ENCODE results near the gene ZMYND8.
"Not testable (repeated sequence)": the region's sequence is repeated elsewhere in the genome, so short reads cannot be mapped to it uniquely, and the experiment has no call there.

ZMYND8 gene

DNA sequence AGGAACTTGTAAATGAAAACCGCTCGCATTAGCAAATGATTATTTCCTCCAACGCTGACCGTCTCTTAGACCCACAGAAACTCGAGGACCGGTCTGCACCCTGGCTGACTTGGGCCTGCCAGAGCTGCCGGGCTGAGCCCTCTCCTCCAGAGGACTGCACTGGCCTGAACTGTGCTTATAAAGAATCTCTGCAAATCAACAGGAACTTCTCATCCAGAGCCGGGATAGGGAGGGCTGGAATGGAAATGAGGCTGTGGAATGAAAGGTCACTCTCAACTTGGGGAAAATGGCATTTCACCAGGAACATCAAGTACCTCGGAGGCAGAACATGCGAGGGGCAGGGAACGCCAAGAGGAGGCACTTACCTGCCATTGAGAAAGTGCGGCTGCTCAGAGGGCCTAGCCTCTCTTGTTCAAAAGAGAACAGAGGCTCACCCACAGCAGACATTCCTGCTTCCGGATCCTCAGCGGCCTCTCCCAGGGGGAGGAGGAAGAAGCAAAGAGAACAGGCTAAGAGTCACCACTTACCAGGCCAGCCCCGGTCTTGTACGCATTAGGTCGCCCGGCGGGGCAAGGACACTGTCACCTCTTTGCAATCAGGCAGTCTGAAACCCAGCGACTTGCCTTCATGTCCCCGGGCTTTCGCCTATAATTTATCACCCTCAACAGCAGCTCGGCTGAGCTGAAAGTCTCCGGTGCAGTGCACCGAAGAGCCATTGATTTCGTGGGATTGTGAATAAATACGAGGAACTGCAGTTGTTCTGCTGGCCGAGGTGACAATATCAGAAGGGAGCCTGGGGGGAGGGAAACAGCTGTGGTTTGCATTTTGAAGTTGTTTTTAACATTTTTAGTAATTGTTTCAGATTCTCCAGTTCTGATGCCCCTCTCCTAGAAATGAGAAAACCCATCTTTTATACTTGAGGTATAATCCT is 37.6 kb downstream of the ZMYND8 start:
- DNase-seq: peak; percentile 57
- in situ Hi-C loops (cut with HindIII; ENCODE audit: low pct_ligation_motif_present, low pct_unique_long_range_greater_than_20kb, low sequenced_read_pairs): no loop called here

- peak; percentile 32 for DNase-seq
- in situ Hi-C loops (cut with HindIII; ENCODE audit: low pct_ligation_motif_present, low pct_unique_long_range_greater_than_20kb, low sequenced_read_pairs): no loop called here
Observed at GRCh38 chr20:47318027-47318585, 38.4 kb downstream of the ZMYND8 start.

- in situ Hi-C loops (cut with HindIII; ENCODE audit: low pct_ligation_motif_present, low pct_unique_long_range_greater_than_20kb, low sequenced_read_pairs): no loop called here
- DNase-seq: peak; percentile 91
Observed at GRCh38 chr20:47317127-47317895, 39.2 kb downstream of the ZMYND8 start.

DNA sequence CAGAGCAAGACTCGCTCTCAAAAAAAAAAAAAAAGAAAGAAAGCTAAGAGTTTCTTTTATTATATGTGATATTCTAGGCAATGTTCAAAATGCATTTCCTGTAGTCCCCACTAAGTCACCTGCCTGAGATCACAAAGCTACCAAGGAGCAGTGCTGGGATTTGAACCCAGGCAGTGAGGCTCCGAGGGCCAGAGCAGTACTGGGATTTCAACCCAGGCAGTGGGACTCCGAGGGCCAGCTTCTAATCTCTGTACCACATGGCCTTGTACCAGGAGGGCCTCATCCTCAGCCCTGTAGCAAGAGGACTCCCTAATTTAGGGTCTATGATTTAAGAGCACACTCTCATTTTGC is 39.7 kb downstream of the ZMYND8 start:
- in situ Hi-C loops (cut with HindIII; ENCODE audit: low pct_ligation_motif_present, low pct_unique_long_range_greater_than_20kb, low sequenced_read_pairs): no loop called here
- DNase-seq: no peak

- DNase-seq: peak; percentile 55
- in situ Hi-C loops (cut with HindIII; ENCODE audit: low pct_ligation_motif_present, low pct_unique_long_range_greater_than_20kb, low sequenced_read_pairs): no loop called here
Observed at GRCh38 chr20:47315339-47316056, 41.0 kb downstream of the ZMYND8 start.

DNA sequence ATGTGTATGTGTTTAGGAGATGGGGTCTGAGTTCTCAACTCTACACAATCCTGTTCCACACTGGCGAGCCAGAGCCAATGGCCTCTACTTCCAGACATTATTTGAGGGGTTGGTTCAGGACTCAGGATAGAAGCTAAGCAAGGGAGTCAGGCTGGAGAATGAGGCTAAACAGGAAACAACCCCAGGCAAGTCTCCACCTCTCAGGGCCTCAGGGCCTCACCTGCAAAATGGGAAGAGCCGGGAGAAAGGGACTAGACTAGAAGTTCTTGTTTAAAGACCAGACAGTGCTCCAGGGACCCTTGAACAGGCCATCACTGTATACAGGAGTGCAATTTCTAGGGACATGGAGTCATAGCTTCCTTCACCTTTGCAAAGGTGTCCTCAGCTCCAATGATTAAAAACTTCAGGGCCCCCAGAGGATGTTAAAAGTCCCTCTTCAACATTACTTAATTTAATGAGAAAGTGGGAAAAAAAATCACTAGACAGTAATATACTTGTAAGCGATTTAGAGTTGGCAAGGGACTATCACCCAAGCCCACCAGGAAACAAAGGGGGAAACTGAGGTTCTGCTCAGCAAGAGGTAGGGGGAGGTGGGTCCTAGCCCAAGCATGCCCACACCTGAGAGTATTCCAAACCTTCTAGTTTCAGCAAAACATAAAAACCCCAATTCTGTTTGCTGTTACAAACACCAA is 41.7 kb downstream of the ZMYND8 start:
- in situ Hi-C loops (cut with HindIII; ENCODE audit: low pct_ligation_motif_present, low pct_unique_long_range_greater_than_20kb, low sequenced_read_pairs): no loop called here
- DNase-seq: no peak

DNA sequence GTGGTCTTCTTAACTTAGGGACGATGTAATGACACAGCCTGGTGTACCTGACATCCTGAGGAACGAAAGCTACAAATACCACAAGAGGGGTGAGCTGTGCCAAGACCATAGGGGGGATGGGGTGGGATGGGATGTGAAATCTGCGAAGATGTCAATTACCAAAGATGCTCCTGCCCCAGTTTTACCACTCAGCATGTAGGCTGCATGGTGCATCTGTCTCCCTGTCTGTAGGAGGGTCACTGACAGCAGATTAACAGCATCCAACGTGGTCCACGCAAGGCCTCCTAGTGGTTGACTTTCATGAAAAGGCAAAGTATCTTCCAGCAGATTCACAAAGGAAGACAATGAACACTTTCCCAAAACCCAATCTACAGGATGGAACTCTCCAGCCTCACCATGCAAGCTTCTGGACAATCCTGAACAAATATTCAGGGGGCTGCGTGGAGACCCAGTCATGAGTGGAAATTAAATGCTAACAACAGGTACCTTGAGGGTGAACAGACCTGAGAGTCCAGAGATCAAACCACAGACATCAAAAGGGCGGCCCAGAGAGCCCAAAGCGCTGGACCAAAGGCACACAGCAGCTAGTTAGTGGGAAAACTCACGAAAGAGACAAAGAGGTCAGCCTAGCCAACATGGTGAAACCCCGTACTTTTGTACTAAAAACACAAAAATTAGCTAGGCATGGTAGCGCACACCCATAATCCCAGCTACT is 44.4 kb downstream of the ZMYND8 start:
- no peak for DNase-seq
- in situ Hi-C loops (cut with HindIII; ENCODE audit: low pct_ligation_motif_present, low pct_unique_long_range_greater_than_20kb, low sequenced_read_pairs): no loop called here

GRCh38 chr20:47311211-47311610 is 45.3 kb downstream of the ZMYND8 start:
- DNase-seq: no peak
- in situ Hi-C loops (cut with HindIII; ENCODE audit: low pct_ligation_motif_present, low pct_unique_long_range_greater_than_20kb, low sequenced_read_pairs): no loop called here

GRCh38 chr20:47310729-47311128 is 45.8 kb downstream of the ZMYND8 start:
- DNase-seq: no peak
- in situ Hi-C loops (cut with HindIII; ENCODE audit: low pct_ligation_motif_present, low pct_unique_long_range_greater_than_20kb, low sequenced_read_pairs): no loop called here

DNA sequence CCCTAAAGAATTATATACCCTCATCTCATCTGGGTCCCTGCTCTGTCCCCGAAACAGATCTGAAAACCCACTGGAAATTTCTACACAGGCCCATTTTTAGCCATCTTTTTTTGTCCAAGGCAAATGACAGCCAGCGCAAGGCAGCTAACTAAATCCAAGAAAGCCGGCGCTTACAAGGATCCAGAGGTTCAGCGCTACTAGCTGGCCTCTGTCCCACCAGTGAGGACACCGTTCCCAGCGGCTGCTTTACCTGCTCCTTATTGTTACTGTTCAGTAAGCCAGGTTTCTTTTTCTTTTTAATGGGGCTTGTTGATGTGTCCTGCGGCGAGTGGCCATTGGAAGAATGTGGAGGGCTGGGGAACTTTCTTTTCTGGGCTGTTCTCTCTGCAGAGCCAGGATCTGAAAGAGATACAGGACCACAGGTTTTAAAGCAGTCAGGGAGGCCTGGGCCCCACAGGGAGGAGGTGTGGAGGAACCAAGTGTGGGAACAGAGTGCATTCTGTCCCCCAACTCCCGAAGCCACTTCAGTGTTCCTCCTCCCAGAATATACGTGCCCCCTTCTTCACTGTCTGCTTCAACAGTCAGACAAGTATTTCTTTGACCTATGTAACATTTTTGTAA is 46.6 kb downstream of the ZMYND8 start:
- no peak for DNase-seq
- in situ Hi-C loops (cut with HindIII; ENCODE audit: low pct_ligation_motif_present, low pct_unique_long_range_greater_than_20kb, low sequenced_read_pairs): no loop called here

DNA sequence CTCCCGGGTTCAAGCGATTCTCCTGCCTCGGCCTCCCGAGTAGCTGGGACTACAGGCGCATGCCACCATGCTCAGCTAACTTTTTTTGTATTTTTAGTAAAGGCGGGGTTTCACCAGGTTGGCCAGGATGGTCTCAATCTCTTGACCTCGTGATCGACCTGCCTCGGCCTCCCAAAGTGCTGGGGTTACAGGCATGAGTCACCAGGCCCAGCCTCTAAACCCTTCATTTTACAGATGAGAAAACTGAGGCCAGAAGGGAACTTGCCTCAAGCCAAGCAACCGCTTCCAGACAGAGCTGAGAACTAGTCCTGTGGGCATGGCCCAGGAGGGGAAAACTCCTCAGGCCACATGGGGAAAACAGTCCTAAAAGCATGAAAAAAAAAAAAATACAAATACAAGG is 47.1 kb downstream of the ZMYND8 start:
- DNase-seq: no peak
- in situ Hi-C loops (cut with HindIII; ENCODE audit: low pct_ligation_motif_present, low pct_unique_long_range_greater_than_20kb, low sequenced_read_pairs): no loop called here

GRCh38 chr20:47307569-47307968 is 48.9 kb downstream of the ZMYND8 start:
- in situ Hi-C loops (cut with HindIII; ENCODE audit: low pct_ligation_motif_present, low pct_unique_long_range_greater_than_20kb, low sequenced_read_pairs); DNase-seq: not testable (repeated sequence)

DNA sequence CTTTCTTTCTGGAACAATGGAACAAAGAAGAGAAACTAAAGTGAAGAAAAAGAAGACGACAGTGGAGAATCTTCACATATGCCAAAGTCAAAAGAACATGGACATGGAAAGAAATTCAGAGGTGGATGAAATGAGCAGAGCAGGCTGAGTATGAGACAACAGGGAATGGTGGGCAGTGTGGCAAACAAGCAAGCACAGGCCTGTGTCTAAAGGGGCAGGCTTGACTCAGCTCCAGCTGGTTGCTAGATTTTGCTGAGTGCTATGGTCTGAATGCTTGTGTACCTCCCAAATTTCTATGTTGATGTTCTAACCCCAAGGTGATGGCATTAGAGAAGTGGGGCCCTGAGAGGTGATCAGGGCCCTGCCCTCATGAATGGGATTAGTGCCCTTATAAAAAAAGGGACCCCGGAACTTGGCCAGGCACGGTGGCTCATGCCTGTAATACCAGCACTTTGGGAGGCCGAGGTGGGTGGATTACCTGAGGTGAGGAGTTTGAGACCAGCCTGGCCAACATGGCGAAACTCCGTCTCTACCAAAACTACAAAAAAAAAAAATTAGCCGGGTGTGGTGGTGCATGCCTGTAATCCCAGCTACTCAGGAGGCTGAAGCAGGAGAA is 49.6 kb downstream of the ZMYND8 start:
- DNase-seq: no peak
- in situ Hi-C loops (cut with HindIII; ENCODE audit: low pct_ligation_motif_present, low pct_unique_long_range_greater_than_20kb, low sequenced_read_pairs): no loop called here

GRCh38 chr20:47306095-47306494 is 50.4 kb downstream of the ZMYND8 start:
- no peak for DNase-seq
- in situ Hi-C loops (cut with HindIII; ENCODE audit: low pct_ligation_motif_present, low pct_unique_long_range_greater_than_20kb, low sequenced_read_pairs): no loop called here

GRCh38 chr20:47305667-47306066 is 50.8 kb downstream of the ZMYND8 start:
- no peak for DNase-seq
- in situ Hi-C loops (cut with HindIII; ENCODE audit: low pct_ligation_motif_present, low pct_unique_long_range_greater_than_20kb, low sequenced_read_pairs): no loop called here

GRCh38 chr20:47304287-47304686 is 52.2 kb downstream of the ZMYND8 start:
- in situ Hi-C loops (cut with HindIII; ENCODE audit: low pct_ligation_motif_present, low pct_unique_long_range_greater_than_20kb, low sequenced_read_pairs): no loop called here
- DNase-seq: no peak

DNA sequence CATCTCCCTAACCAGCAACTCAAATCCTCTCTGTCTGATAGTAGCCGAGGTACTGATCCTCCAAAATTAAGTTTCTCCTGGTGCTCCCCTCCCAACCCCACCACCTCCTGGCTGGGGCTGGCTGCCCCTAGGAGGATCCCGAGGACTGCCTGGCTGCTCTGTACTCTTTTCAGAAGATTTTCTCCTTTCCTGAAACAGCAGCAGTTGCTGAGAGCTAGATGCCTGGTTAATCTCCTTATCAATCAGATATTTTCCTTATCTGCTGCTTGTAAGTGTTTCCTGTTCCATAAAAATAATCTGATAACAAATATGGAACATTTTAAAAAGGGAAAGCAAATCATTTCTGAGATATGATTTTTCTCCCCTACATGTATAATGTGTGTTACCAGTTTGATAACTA is 52.8 kb downstream of the ZMYND8 start:
- DNase-seq: no peak
- in situ Hi-C loops (cut with HindIII; ENCODE audit: low pct_ligation_motif_present, low pct_unique_long_range_greater_than_20kb, low sequenced_read_pairs): no loop called here

Data from ACHN (cell line).